Measurements from ENCODE around the gene SUCLG2. TPM values are rescaled to one million over a fixed set of nuclear protein-coding genes. Genes with fewer than 3 reads are reported as not detected.

SUCLG2 gene
- total RNA-seq, 1 donor from 2014 or later: 47.1 TPM

GRCh38 chr3:67389176-67389575 lies 265.2 kb downstream of the SUCLG2 start:
- no peak for DNase-seq (ENCODE audit: low spot score)

- DNase-seq (ENCODE audit: low spot score): no peak
Measured at GRCh38 chr3:67388738-67389137, 265.7 kb downstream of the SUCLG2 start.

- no peak for DNase-seq (ENCODE audit: low spot score)
Measured at GRCh38 chr3:67386451-67386850, 268.0 kb downstream of the SUCLG2 start.

GRCh38 chr3:67384760-67385397 lies 269.5 kb downstream of the SUCLG2 start:
- DNase-seq (ENCODE audit: low spot score): no peak

- no peak for DNase-seq (ENCODE audit: low spot score)
Measured at GRCh38 chr3:67384016-67384415, 270.4 kb downstream of the SUCLG2 start.

GRCh38 chr3:67383379-67383778 lies 271.0 kb downstream of the SUCLG2 start:
- no peak for DNase-seq (ENCODE audit: low spot score)

- DNase-seq (ENCODE audit: low spot score): no peak
Measured at GRCh38 chr3:67382536-67382935, 271.9 kb downstream of the SUCLG2 start.

- no peak for DNase-seq (ENCODE audit: low spot score)
Measured at GRCh38 chr3:67381667-67382272, 272.6 kb downstream of the SUCLG2 start.

GRCh38 chr3:67380118-67380517 lies 274.3 kb downstream of the SUCLG2 start:
- no peak for DNase-seq (ENCODE audit: low spot score)

- DNase-seq (ENCODE audit: low spot score): no peak
Measured at GRCh38 chr3:67377299-67377698, 277.1 kb downstream of the SUCLG2 start.

GRCh38 chr3:67376416-67376815 lies 278.0 kb downstream of the SUCLG2 start:
- no peak for DNase-seq (ENCODE audit: low spot score)

GRCh38 chr3:67375976-67376375 lies 278.4 kb downstream of the SUCLG2 start:
- DNase-seq (ENCODE audit: low spot score): no peak

- no peak for DNase-seq (ENCODE audit: low spot score)
Measured at GRCh38 chr3:67362686-67363085, 291.7 kb downstream of the SUCLG2 start.

GRCh38 chr3:67361770-67362169 lies 292.6 kb downstream of the SUCLG2 start:
- DNase-seq (ENCODE audit: low spot score): no peak

- no peak for DNase-seq (ENCODE audit: low spot score)
Measured at GRCh38 chr3:67361323-67361722, 293.1 kb downstream of the SUCLG2 start.

- DNase-seq (ENCODE audit: low spot score): no peak
Measured at GRCh38 chr3:67357610-67358458, 296.6 kb downstream of the SUCLG2 start.

GRCh38 chr3:67349551-67350174 lies 304.7 kb downstream of the SUCLG2 start:
- no peak for DNase-seq (ENCODE audit: low spot score)

- DNase-seq (ENCODE audit: low spot score): no peak
Measured at GRCh38 chr3:67346081-67346480, 308.3 kb downstream of the SUCLG2 start.

GRCh38 chr3:67335813-67336212 lies 318.6 kb downstream of the SUCLG2 start:
- no peak for DNase-seq (ENCODE audit: low spot score)

GRCh38 chr3:67334588-67334987 lies 319.8 kb downstream of the SUCLG2 start:
- no peak for DNase-seq (ENCODE audit: low spot score)

GRCh38 chr3:67329358-67329757 lies 325.1 kb downstream of the SUCLG2 start:
- DNase-seq (ENCODE audit: low spot score): no peak

- DNase-seq (ENCODE audit: low spot score): no peak
Measured at GRCh38 chr3:67327582-67327981, 326.8 kb downstream of the SUCLG2 start.
